Endothelial cell (in vitro differentiated cells): ENCODE data around the gene ESCO1. TPM values are rescaled to one million over a fixed set of nuclear protein-coding genes. Genes with fewer than 3 reads are reported as not detected.

Experiments
- DNase-seq: peaks from one replicate; pipeline ENCODE4 v3.0.0; 2021; ENCODE audit warnings: low spot score
- H3K27ac Mint-ChIP-seq: one replicate; pipeline ENCODE4 v1.8.0; 2021; ENCODE audit warnings: mixed read lengths, inconsistent platforms; ENCODE audit not compliant: unreplicated experiment
- H3K27me3 Mint-ChIP-seq: one replicate; pipeline ENCODE4 v1.8.0; 2021; ENCODE audit warnings: mild to moderate bottlenecking, moderate library complexity, mixed read lengths, inconsistent platforms; ENCODE audit not compliant: unreplicated experiment
- H3K36me3 Mint-ChIP-seq: one replicate; pipeline ENCODE4 v1.8.0; 2021; ENCODE audit warnings: mild to moderate bottlenecking, low read depth, mixed read lengths, inconsistent platforms; ENCODE audit not compliant: unreplicated experiment
- H3K4me1 Mint-ChIP-seq: one replicate; pipeline ENCODE4 v1.8.0; 2021; ENCODE audit warnings: mild to moderate bottlenecking, mixed read lengths, inconsistent platforms; ENCODE audit not compliant: unreplicated experiment
- H3K4me3 Mint-ChIP-seq: one replicate; pipeline ENCODE4 v1.8.0; 2021; ENCODE audit warnings: mild to moderate bottlenecking, mixed read lengths, inconsistent platforms; ENCODE audit not compliant: unreplicated experiment
- H3K9me3 Mint-ChIP-seq: one replicate; pipeline ENCODE4 v1.8.0; 2021; ENCODE audit warnings: mixed read lengths, inconsistent platforms; ENCODE audit not compliant: unreplicated experiment
- CTCF ChIP-seq: fragments of 200-600 bp; sonication (generic); IDR thresholded peaks from one replicate; pipeline ENCODE4 v1.5.0; 2021; ENCODE audit warnings: antibody characterized with exemption; ENCODE audit not compliant: unreplicated experiment
- total RNA-seq: library from RNA; stranded (reverse); fragmentation: NEBNext Ultra II Directional; extraction: Animal tissue kit (Norgen Biotek cat#: 25700); gene quantifications from one replicate; pipeline ENCODE4 v1.2.1, GENCODE V29; 2021; ENCODE audit not compliant: unreplicated experiment

ESCO1 gene
- total RNA-seq, 1 donor from 2014 or later: 19.3 TPM

GRCh38 chr18:21525916-21526315 lies 74.6 kb downstream of the ESCO1 start:
- no peak overlapping the region for H3K4me3 Mint-ChIP-seq
- TF ChIP-seq CTCF: no peak
- no peaks in the 10 kb centered on the region for H3K9me3 Mint-ChIP-seq
- H3K27me3 Mint-ChIP-seq: no peaks in the 10 kb centered on the region
- no peak for DNase-seq
- H3K4me1 Mint-ChIP-seq: no peaks in the 10 kb centered on the region
- H3K36me3 Mint-ChIP-seq: peaks cover 21% of the 10 kb centered on the region
- no peak overlapping the region for H3K27ac Mint-ChIP-seq

- no peaks in the 10 kb centered on the region for H3K9me3 Mint-ChIP-seq
- H3K27ac Mint-ChIP-seq: no peak overlapping the region
- peaks cover 42% of the 10 kb centered on the region for H3K36me3 Mint-ChIP-seq
- peaks cover 4% of the 10 kb centered on the region for H3K27me3 Mint-ChIP-seq
- DNase-seq: no peak
- no peak for TF ChIP-seq CTCF
- H3K4me1 Mint-ChIP-seq: no peaks in the 10 kb centered on the region
- H3K4me3 Mint-ChIP-seq: no peak overlapping the region
Observed at GRCh38 chr18:21522530-21522929, 78.0 kb downstream of the ESCO1 start.

- Mint-ChIP-seq H3K27ac (peak overlapping the region; percentile 38), H3K27me3 (peaks cover 4% of the 10 kb centered on the region), H3K4me3 (peak overlapping the region; percentile 33), H3K9me3 (no peaks in the 10 kb centered on the region), H3K4me1 (peaks cover 17% of the 10 kb centered on the region), H3K36me3 (peaks cover 63% of the 10 kb centered on the region)
- TF ChIP-seq CTCF: no peak
- no peak for DNase-seq
Observed at GRCh38 chr18:21513741-21514140, 86.8 kb downstream of the ESCO1 start.

- Mint-ChIP-seq H3K4me3 (peak overlapping the region; percentile 33), H3K36me3 (peaks cover 64% of the 10 kb centered on the region), H3K27ac (peak overlapping the region; percentile 38), H3K4me1 (peaks cover 17% of the 10 kb centered on the region), H3K9me3 (no peaks in the 10 kb centered on the region), H3K27me3 (peaks cover 4% of the 10 kb centered on the region)
- DNase-seq: no peak
- TF ChIP-seq CTCF: no peak
Observed at GRCh38 chr18:21513292-21513691, 87.2 kb downstream of the ESCO1 start.

GRCh38 chr18:21509062-21509461 lies 91.4 kb downstream of the ESCO1 start:
- peaks cover 12% of the 10 kb centered on the region for H3K4me1 Mint-ChIP-seq
- TF ChIP-seq CTCF: no peak
- H3K27me3 Mint-ChIP-seq: no peaks in the 10 kb centered on the region
- peaks cover 63% of the 10 kb centered on the region for H3K36me3 Mint-ChIP-seq
- no peaks in the 10 kb centered on the region for H3K9me3 Mint-ChIP-seq
- H3K27ac Mint-ChIP-seq: no peak overlapping the region
- H3K4me3 Mint-ChIP-seq: no peak overlapping the region
- DNase-seq: no peak
